Measurements from ENCODE around the gene IFFO2.

IFFO2 gene

GRCh38 chr1:18989176-18989799 lies 32.8 kb upstream of the IFFO2 start:
- Histone ChIP-seq H2AFZ (ENCODE audit: low read depth, low read length) (no peak overlapping the region), H3K27me3 (ENCODE audit: insufficient read depth, low read length) (peaks cover 9% of the 10 kb centered on the region), H3K4me1 (ENCODE audit: insufficient read depth, low read length) (no peaks in the 10 kb centered on the region), H3K9me3 (ENCODE audit: low read length) (no peaks in the 10 kb centered on the region), H3K36me3 (ENCODE audit: insufficient read depth, low read length) (no peaks in the 10 kb centered on the region), H3K4me3 (ENCODE audit: low read length) (no peak overlapping the region)

- Histone ChIP-seq H3K27me3 (ENCODE audit: insufficient read depth, low read length) (peaks cover 3% of the 10 kb centered on the region), H3K36me3 (ENCODE audit: insufficient read depth, low read length) (no peaks in the 10 kb centered on the region), H3K9me3 (ENCODE audit: low read length) (no peaks in the 10 kb centered on the region), H3K4me3 (ENCODE audit: low read length) (no peak overlapping the region), H3K4me1 (ENCODE audit: insufficient read depth, low read length) (no peaks in the 10 kb centered on the region), H2AFZ (ENCODE audit: low read depth, low read length) (no peak overlapping the region)
Measured at GRCh38 chr1:18981242-18981641, 24.8 kb upstream of the IFFO2 start.

GRCh38 chr1:18978706-18979105 lies 22.2 kb upstream of the IFFO2 start:
- Histone ChIP-seq H3K4me1 (ENCODE audit: insufficient read depth, low read length) (no peaks in the 10 kb centered on the region), H3K4me3 (ENCODE audit: low read length) (no peak overlapping the region), H3K36me3 (ENCODE audit: insufficient read depth, low read length) (no peaks in the 10 kb centered on the region), H3K27me3 (ENCODE audit: insufficient read depth, low read length) (no peaks in the 10 kb centered on the region), H2AFZ (ENCODE audit: low read depth, low read length) (no peak overlapping the region), H3K9me3 (ENCODE audit: low read length) (no peaks in the 10 kb centered on the region)

GRCh38 chr1:18977428-18977827 lies 21.0 kb upstream of the IFFO2 start:
- no peaks in the 10 kb centered on the region for H3K9me3 ChIP-seq (ENCODE audit: low read length)
- no peak overlapping the region for H3K4me3 ChIP-seq (ENCODE audit: low read length)
- H3K27me3 ChIP-seq (ENCODE audit: insufficient read depth, low read length), result no peaks in the 10 kb centered on the region
- no peak overlapping the region for H2AFZ ChIP-seq (ENCODE audit: low read depth, low read length)
- no peaks in the 10 kb centered on the region for H3K36me3 ChIP-seq (ENCODE audit: insufficient read depth, low read length)
- H3K4me1 ChIP-seq (ENCODE audit: insufficient read depth, low read length), result no peaks in the 10 kb centered on the region

- no peak overlapping the region for H2AFZ ChIP-seq (ENCODE audit: low read depth, low read length)
- no peaks in the 10 kb centered on the region for H3K36me3 ChIP-seq (ENCODE audit: insufficient read depth, low read length)
- H3K9me3 ChIP-seq (ENCODE audit: low read length), result no peaks in the 10 kb centered on the region
- H3K4me3 ChIP-seq (ENCODE audit: low read length), result no peak overlapping the region
- H3K27me3 ChIP-seq (ENCODE audit: insufficient read depth, low read length), result no peaks in the 10 kb centered on the region
- no peaks in the 10 kb centered on the region for H3K4me1 ChIP-seq (ENCODE audit: insufficient read depth, low read length)
Measured at GRCh38 chr1:18976096-18976495, 19.6 kb upstream of the IFFO2 start.

GRCh38 chr1:18974606-18975005 lies 18.1 kb upstream of the IFFO2 start:
- H3K36me3 ChIP-seq (ENCODE audit: insufficient read depth, low read length), result no peaks in the 10 kb centered on the region
- no peaks in the 10 kb centered on the region for H3K4me1 ChIP-seq (ENCODE audit: insufficient read depth, low read length)
- no peak overlapping the region for H3K4me3 ChIP-seq (ENCODE audit: low read length)
- no peaks in the 10 kb centered on the region for H3K9me3 ChIP-seq (ENCODE audit: low read length)
- no peak overlapping the region for H2AFZ ChIP-seq (ENCODE audit: low read depth, low read length)
- H3K27me3 ChIP-seq (ENCODE audit: insufficient read depth, low read length), result no peaks in the 10 kb centered on the region

- Histone ChIP-seq H3K4me1 (ENCODE audit: insufficient read depth, low read length) (no peaks in the 10 kb centered on the region), H3K4me3 (ENCODE audit: low read length) (no peak overlapping the region), H3K27me3 (ENCODE audit: insufficient read depth, low read length) (no peaks in the 10 kb centered on the region), H3K9me3 (ENCODE audit: low read length) (no peaks in the 10 kb centered on the region), H2AFZ (ENCODE audit: low read depth, low read length) (no peak overlapping the region), H3K36me3 (ENCODE audit: insufficient read depth, low read length) (no peaks in the 10 kb centered on the region)
Measured at GRCh38 chr1:18974005-18974404, 17.5 kb upstream of the IFFO2 start.

- H3K4me1 ChIP-seq (ENCODE audit: insufficient read depth, low read length), result no peaks in the 10 kb centered on the region
- no peaks in the 10 kb centered on the region for H3K27me3 ChIP-seq (ENCODE audit: insufficient read depth, low read length)
- H3K36me3 ChIP-seq (ENCODE audit: insufficient read depth, low read length), result no peaks in the 10 kb centered on the region
- H3K4me3 ChIP-seq (ENCODE audit: low read length), result no peak overlapping the region
- H2AFZ ChIP-seq (ENCODE audit: low read depth, low read length), result no peak overlapping the region
- H3K9me3 ChIP-seq (ENCODE audit: low read length), result no peaks in the 10 kb centered on the region
Measured at GRCh38 chr1:18973446-18973955, 17.0 kb upstream of the IFFO2 start.

GRCh38 chr1:18972991-18973390 lies 16.5 kb upstream of the IFFO2 start:
- H3K4me1 ChIP-seq (ENCODE audit: insufficient read depth, low read length), result no peaks in the 10 kb centered on the region
- no peaks in the 10 kb centered on the region for H3K27me3 ChIP-seq (ENCODE audit: insufficient read depth, low read length)
- no peak overlapping the region for H3K4me3 ChIP-seq (ENCODE audit: low read length)
- H2AFZ ChIP-seq (ENCODE audit: low read depth, low read length), result no peak overlapping the region
- no peaks in the 10 kb centered on the region for H3K36me3 ChIP-seq (ENCODE audit: insufficient read depth, low read length)
- H3K9me3 ChIP-seq (ENCODE audit: low read length), result no peaks in the 10 kb centered on the region

GRCh38 chr1:18972531-18972930 lies 16.1 kb upstream of the IFFO2 start:
- H3K27me3 ChIP-seq (ENCODE audit: insufficient read depth, low read length), result no peaks in the 10 kb centered on the region
- H3K4me3 ChIP-seq (ENCODE audit: low read length), result no peak overlapping the region
- no peak overlapping the region for H2AFZ ChIP-seq (ENCODE audit: low read depth, low read length)
- no peaks in the 10 kb centered on the region for H3K4me1 ChIP-seq (ENCODE audit: insufficient read depth, low read length)
- no peaks in the 10 kb centered on the region for H3K9me3 ChIP-seq (ENCODE audit: low read length)
- H3K36me3 ChIP-seq (ENCODE audit: insufficient read depth, low read length), result no peaks in the 10 kb centered on the region

GRCh38 chr1:18970762-18971161 lies 14.3 kb upstream of the IFFO2 start:
- peaks cover 5% of the 10 kb centered on the region for H3K4me1 ChIP-seq (ENCODE audit: insufficient read depth, low read length)
- no peak overlapping the region for H3K4me3 ChIP-seq (ENCODE audit: low read length)
- H3K27me3 ChIP-seq (ENCODE audit: insufficient read depth, low read length), result peaks cover 4% of the 10 kb centered on the region
- no peak overlapping the region for H2AFZ ChIP-seq (ENCODE audit: low read depth, low read length)
- H3K9me3 ChIP-seq (ENCODE audit: low read length), result no peaks in the 10 kb centered on the region
- H3K36me3 ChIP-seq (ENCODE audit: insufficient read depth, low read length), result no peaks in the 10 kb centered on the region

- H3K27me3 ChIP-seq (ENCODE audit: insufficient read depth, low read length), result peaks cover 4% of the 10 kb centered on the region
- H3K4me1 ChIP-seq (ENCODE audit: insufficient read depth, low read length), result peaks cover 9% of the 10 kb centered on the region
- no peaks in the 10 kb centered on the region for H3K36me3 ChIP-seq (ENCODE audit: insufficient read depth, low read length)
- H3K9me3 ChIP-seq (ENCODE audit: low read length), result no peaks in the 10 kb centered on the region
- H3K4me3 ChIP-seq (ENCODE audit: low read length), result no peak overlapping the region
- H2AFZ ChIP-seq (ENCODE audit: low read depth, low read length), result no peak overlapping the region
Measured at GRCh38 chr1:18970358-18970757, 13.9 kb upstream of the IFFO2 start.

- Histone ChIP-seq H3K9me3 (ENCODE audit: low read length) (no peaks in the 10 kb centered on the region), H3K27me3 (ENCODE audit: insufficient read depth, low read length) (peaks cover 4% of the 10 kb centered on the region), H2AFZ (ENCODE audit: low read depth, low read length) (no peak overlapping the region), H3K4me1 (ENCODE audit: insufficient read depth, low read length) (peaks cover 12% of the 10 kb centered on the region), H3K36me3 (ENCODE audit: insufficient read depth, low read length) (no peaks in the 10 kb centered on the region), H3K4me3 (ENCODE audit: low read length) (no peak overlapping the region)
Measured at GRCh38 chr1:18967066-18967690, 10.7 kb upstream of the IFFO2 start.
